H1 (cell line): Measurements from ENCODE around the gene PIP4K2C. TPM values are rescaled to one million over a fixed set of nuclear protein-coding genes. Genes with fewer than 3 reads are reported as not detected.

ENCODE experiments used
- CTCF ChIA-PET: fragments of 300-600 bp; sonication (Branson Sonifier 250); formaldehyde crosslinking; loops from one replicate; lab custom pipeline; 2021; ENCODE audit not compliant: partially characterized antibody; lab: Charles Lee
- POLR2A ChIA-PET: fragments of 300-600 bp; sonication (Branson Sonifier 250); formaldehyde crosslinking; loops from one replicate; lab custom pipeline; 2021; ENCODE audit warnings: inconsistent platforms; ENCODE audit not compliant: partially characterized antibody; lab: Charles Lee
- DNase-seq, 2 experiments: peaks; one replicate each; pipeline versions ENCODE4 v3.0.0 to v3.0.0-alpha.2; 2010 to 2022; ENCODE audit warnings: low spot score in 2 of 2, low read depth in 1 of 2, mixed read lengths in 1 of 2
- FAIRE-seq: peaks from 2 replicates; lab custom pipeline; 2011; peaks lifted over from hg19 to GRCh38; lab: Jason Lieb, UNC
- H2AFZ ChIP-seq: 2 replicates; pipeline ENCODE4 v1.8.1; 2012; ENCODE audit warnings: low read length, inconsistent platforms
- H2AK5ac ChIP-seq: 2 replicates; pipeline ENCODE4 v1.6.1; 2013; ENCODE audit warnings: low read depth, low read length
- H2BK120ac ChIP-seq: replicated peaks from 2 replicates; pipeline ENCODE3; 2013; ENCODE audit warnings: low read depth, low read length, inconsistent platforms
- H2BK12ac ChIP-seq: 2 replicates; pipeline ENCODE4 v1.6.1; 2013; ENCODE audit warnings: low read depth, low read length
- H2BK15ac ChIP-seq: 2 replicates; pipeline ENCODE4 v1.6.1; 2013; ENCODE audit warnings: low read length
- H2BK20ac ChIP-seq: 2 replicates; pipeline ENCODE4 v1.6.1; 2013; ENCODE audit warnings: low read length
- H2BK5ac ChIP-seq: 2 replicates; pipeline ENCODE4 v1.6.1; 2013; ENCODE audit warnings: low read depth, low read length
- H3K14ac ChIP-seq: 2 replicates; pipeline ENCODE4 v1.6.1; 2013; ENCODE audit warnings: inconsistent platforms; ENCODE audit not compliant: insufficient read length
- H3K18ac ChIP-seq: 2 replicates; pipeline ENCODE4 v1.6.1; 2013; ENCODE audit warnings: low read length; ENCODE audit errors: extremely low read depth
- H3K23ac ChIP-seq: 2 replicates; pipeline ENCODE4 v1.6.1; 2013; ENCODE audit warnings: inconsistent platforms; ENCODE audit not compliant: insufficient read length
- H3K23me2 ChIP-seq: 2 replicates; pipeline ENCODE4 v1.6.1; 2013; ENCODE audit warnings: low read depth, low read length
- H3K27ac ChIP-seq: 2 replicates; pipeline ENCODE4 v1.6.1; 2011; ENCODE audit warnings: low read depth, low read length, inconsistent platforms
- H3K27me3 ChIP-seq, 4 experiments: replicated peaks in 1 of 4; 1 replicate in 1 of 4; 2 replicates in 3 of 4; pipeline versions ENCODE4 v1.6.1 to v1.8.1; 2011 to 2013; ENCODE audit warnings: low read length in 3 of 4, mild to moderate bottlenecking in 3 of 4, inconsistent platforms in 2 of 4, mixed read lengths in 2 of 4, moderate library complexity in 1 of 4; ENCODE audit not compliant: control insufficient read depth in 3 of 4, insufficient read depth in 3 of 4; ENCODE audit errors: extremely low read depth in 1 of 4
- H3K36me3 ChIP-seq, 4 experiments: 2 replicates each; pipeline versions ENCODE4 v1.6.1 to v1.8.1; 2011 to 2013; ENCODE audit warnings: mild to moderate bottlenecking in 4 of 4, low read length in 3 of 4, moderate library complexity in 2 of 4, control low read depth in 1 of 4, inconsistent platforms in 1 of 4; ENCODE audit not compliant: insufficient read depth in 4 of 4, control insufficient read depth in 2 of 4
- H3K4ac ChIP-seq: replicated peaks from 2 replicates; pipeline ENCODE3; 2013; ENCODE audit warnings: low read length, low read depth, mixed read lengths, inconsistent platforms; ENCODE audit not compliant: insufficient read length
- H3K4me1 ChIP-seq, 4 experiments: replicated peaks in 1 of 4; 1 replicate in 1 of 4; 2 replicates in 3 of 4; pipeline versions ENCODE4 v1.6.1 to v1.8.1; 2011 to 2013; ENCODE audit warnings: low read length in 3 of 4, inconsistent platforms in 2 of 4, mixed read lengths in 1 of 4; ENCODE audit not compliant: insufficient read depth in 4 of 4, control insufficient read depth in 3 of 4
- H3K4me2 ChIP-seq, 2 experiments: 2 replicates each; pipeline versions ENCODE4 v1.6.1 to v1.8.1; 2011 to 2013; ENCODE audit warnings: low read depth in 2 of 2, low read length in 2 of 2, control low read depth in 1 of 2, inconsistent platforms in 1 of 2, mild to moderate bottlenecking in 1 of 2; ENCODE audit not compliant: insufficient read depth in 1 of 2
- H3K4me3 ChIP-seq, 4 experiments: fragments of 200-600, 300-600 bp in 1 of 4; sonication (generic), shearing (Covaris generic), sonication (Bioruptor Twin) in 1 of 4; 2 replicates each; pipeline versions ENCODE4 v1.5.1 to v1.8.1; 2011 to 2016; ENCODE audit warnings: low read length in 4 of 4, low read depth in 3 of 4, control low read depth in 2 of 4, inconsistent platforms in 2 of 4, mild to moderate bottlenecking in 2 of 4, mixed read lengths in 1 of 4, moderate library complexity in 1 of 4; ENCODE audit not compliant: insufficient read depth in 2 of 4; ENCODE audit errors: extremely low read depth in 1 of 4
- H3K56ac ChIP-seq: replicated peaks from 2 replicates; pipeline ENCODE3; 2013; ENCODE audit warnings: low read depth, mild to moderate bottlenecking, mixed read lengths, low read length, inconsistent platforms; ENCODE audit not compliant: insufficient read length
- H3K79me1 ChIP-seq: 2 replicates; pipeline ENCODE4 v1.6.1; 2013; ENCODE audit warnings: low read depth, low read length, control low read depth
- H3K79me2 ChIP-seq, 2 experiments: 2 replicates each; pipeline versions ENCODE4 v1.6.1 to v1.8.1; 2012 to 2013; ENCODE audit warnings: low read length in 2 of 2, mild to moderate bottlenecking in 2 of 2, inconsistent platforms in 1 of 2; ENCODE audit not compliant: insufficient read depth in 2 of 2, control insufficient read depth in 1 of 2
- H3K9ac ChIP-seq, 4 experiments: replicated peaks in 1 of 4; 1 replicate in 1 of 4; 2 replicates in 3 of 4; pipeline versions ENCODE4 v1.6.1 to v1.8.1; 2011 to 2013; ENCODE audit warnings: low read depth in 3 of 4, low read length in 3 of 4, control low read depth in 2 of 4, mild to moderate bottlenecking in 2 of 4, moderate library complexity in 2 of 4, inconsistent platforms in 1 of 4; ENCODE audit errors: extremely low read depth in 1 of 4
- H3K9me3 ChIP-seq, 2 experiments: 2 replicates each; pipeline versions ENCODE4 v1.6.1 to v1.8.1; 2012 to 2013; ENCODE audit warnings: mild to moderate bottlenecking in 2 of 2, moderate library complexity in 2 of 2, control low read depth in 1 of 2, inconsistent platforms in 1 of 2, low read depth in 1 of 2, low read length in 1 of 2, mixed read lengths in 1 of 2; ENCODE audit not compliant: insufficient read depth in 2 of 2
- H4K20me1 ChIP-seq, 2 experiments: replicated peaks in 1 of 2; 2 replicates each; pipeline versions ENCODE3 to v1.8.1; 2011 to 2013; ENCODE audit warnings: inconsistent platforms in 2 of 2, low read length in 2 of 2, mild to moderate bottlenecking in 1 of 2; ENCODE audit not compliant: insufficient read depth in 2 of 2, control insufficient read depth in 1 of 2
- H4K5ac ChIP-seq: 2 replicates; pipeline ENCODE4 v1.6.1; 2013; ENCODE audit warnings: low read length, low read depth, mixed read lengths, inconsistent platforms; ENCODE audit not compliant: insufficient read length
- H4K8ac ChIP-seq: 2 replicates; pipeline ENCODE4 v1.8.0; 2013; ENCODE audit warnings: mild to moderate bottlenecking, moderate library complexity, low read length, inconsistent platforms; ENCODE audit not compliant: insufficient read depth; ENCODE audit errors: extremely low read depth
- H4K91ac ChIP-seq: replicated peaks from 2 replicates; pipeline ENCODE3; 2013; ENCODE audit warnings: low read length, mixed read lengths, inconsistent platforms; ENCODE audit not compliant: insufficient read length
- CBX5 ChIP-seq: fragments of 300-800, 300-1000 bp; sonication (generic); IDR thresholded peaks from 2 replicates; pipeline ENCODE4 v1.7.1; 2016; ENCODE audit warnings: antibody characterized with exemption, low read length, low read depth
- EZH2 ChIP-seq: fragments of 200-600 bp; sonication (generic); IDR thresholded peaks from 2 replicates; pipeline ENCODE4 v1.7.1; 2012; ENCODE audit warnings: low read depth, mild to moderate bottlenecking, moderate library complexity, low read length, inconsistent platforms; ENCODE audit not compliant: severe bottlenecking
- FOSL1 ChIP-seq: IDR thresholded peaks from 2 replicates; pipeline ENCODE4 v1.6.1; 2011; ENCODE audit warnings: mild to moderate bottlenecking, low read depth, low read length, moderate library complexity; ENCODE audit not compliant: insufficient read depth
- GTF2F1 ChIP-seq: IDR thresholded peaks from 2 replicates; pipeline ENCODE4 v1.6.1; 2012; ENCODE audit warnings: low read depth, low read length, improper control_type of control experiment, borderline replicate concordance
- KDM4A ChIP-seq: IDR thresholded peaks from one replicate; pipeline ENCODE4 v1.7.1; 2012; ENCODE audit warnings: low read depth, mild to moderate bottlenecking, moderate library complexity, low read length, inconsistent platforms; ENCODE audit not compliant: severe bottlenecking
- PHF8 ChIP-seq: fragments of 200-600 bp; sonication (generic); conservative IDR thresholded peaks from 2 replicates; pipeline ENCODE4 v1.7.1; 2012; ENCODE audit warnings: low read depth, mild to moderate bottlenecking, inconsistent platforms, low read length, moderate library complexity
- POLR2A ChIP-seq, 2 experiments: IDR thresholded peaks; 1 replicate in 1 of 2; 2 replicates in 1 of 2; pipeline ENCODE4 v1.6.1; 2011; ENCODE audit warnings: low read depth in 2 of 2, low read length in 2 of 2, mild to moderate bottlenecking in 2 of 2; ENCODE audit errors: control extremely low read depth in 1 of 2
- RNF2 ChIP-seq: fragments of 200-900, 300-1000 bp; sonication (generic); IDR thresholded peaks from 2 replicates; pipeline ENCODE4 v1.7.1; 2016; ENCODE audit warnings: borderline replicate concordance, low read depth, mild to moderate bottlenecking, antibody characterized with exemption, low read length; ENCODE audit not compliant: poor library complexity, severe bottlenecking; ENCODE audit errors: missing control alignments
- SUZ12 ChIP-seq: fragments of 200-600 bp; sonication (generic); IDR thresholded peaks from 2 replicates; pipeline ENCODE4 v1.6.1; 2012; ENCODE audit warnings: mild to moderate bottlenecking, inconsistent platforms, low read length, moderate library complexity, mixed read lengths
- TAF1 ChIP-seq: IDR thresholded peaks from 2 replicates; pipeline ENCODE4 v1.6.1; 2011; ENCODE audit warnings: mild to moderate bottlenecking, low read depth, low read length
- WGBS, 2 experiments: shearing (Covaris generic) in 1 of 2; methylation state at CpG; one replicate each; pipeline versions ENCODE4 v1.1.6 to v1.1.7; 2013 to 2015; ENCODE audit warnings: low lambda C conversion rate in 2 of 2, mixed read lengths in 2 of 2, inconsistent platforms in 1 of 2, low coverage in 1 of 2, missing lambda C conversion rate in 1 of 2; ENCODE audit not compliant: insufficient replicate concordance in 2 of 2, insufficient coverage in 1 of 2, insufficient read length in 1 of 2; ENCODE audit errors: extremely low coverage in 1 of 2, missing lambda C conversion rate in 1 of 2; 5-methylcytosine and 5-hydroxymethylcytosine counted together
- polyA plus RNA-seq, 7 experiments: library from polyadenylated mRNA; depleted of rRNA in 3 of 7; stranded (reverse) in 5 of 7; unstranded in 2 of 7; fragments of >200 nt in 5 of 7; fragments of 200-250 nt in 2 of 7; gene quantifications; 1 replicate in 5 of 7; 2 replicates in 1 of 7; 4 replicates in 1 of 7; pipeline versions ENCODE4 v1.2.1 to v1.2.3, GENCODE V29; 2011 to 2013; ENCODE audit warnings: missing spikeins in 2 of 7, mixed read lengths in 2 of 7
- total RNA-seq: library from RNA; stranded (reverse); fragmentation: NEBNext Ultra II Directional; extraction: Animal tissue kit (Norgen Biotek cat#: 25700); gene quantifications from 2 replicates; pipeline ENCODE4 v1.2.1, GENCODE V29; 2021

The PIP4K2C gene
- total and polyA plus RNA-seq, 2 of the 8 experiments (the other 6 are each of a cell fraction or from before 2014, with no cell fraction given): 25.0 to 27.1 TPM

GRCh38 chr12:57632073-57632957 is 41.3 kb downstream of the PIP4K2C start:
- Histone ChIP-seq H3K4ac (no peak overlapping the region), H2BK15ac (no peak overlapping the region), H2BK12ac (no peak overlapping the region), H2BK5ac (no peak overlapping the region), H3K23ac (no peak overlapping the region), H3K4me1 (peaks cover 0 to 17% (median 13%) of the 10 kb centered on the region in 4 experiments; a peak in 6 of 7 replicates), H4K5ac (no peak overlapping the region), H3K9me3 (no peaks in the 10 kb centered on the region), H3K14ac (no peak overlapping the region), H3K79me1 (no peaks in the 10 kb centered on the region), H2BK120ac (no peak overlapping the region), H3K18ac (peak overlapping the region; percentile 48), H4K8ac (peak overlapping the region; percentile 64; the same call in 1 of the 2 replicates), H3K9ac (no peak overlapping the region), H3K27me3 (peaks cover 55 to 74% (median 68%) of the 10 kb centered on the region in 4 experiments), H2AK5ac (no peak overlapping the region), H3K4me3 (peak overlapping the region; percentile 43 to 83 (median 54)), H3K79me2 (no peaks in the 10 kb centered on the region), H3K27ac (no peak overlapping the region), H3K36me3 (no peaks in the 10 kb centered on the region; a peak in 1 of 8 replicates), H2AFZ (no peak overlapping the region; the same call in 1 of the 2 replicates), H3K56ac (no peak overlapping the region), H3K23me2 (peaks cover 7% of the 10 kb centered on the region; the same call in 1 of the 2 replicates), H4K20me1 (peaks cover 2 to 10% of the 10 kb centered on the region in 2 experiments), H3K4me2 (peak overlapping the region; percentile 44 to 91), H2BK20ac (no peak overlapping the region), H4K91ac (no peak overlapping the region)
- peak in 1 of 2 experiments; percentile 85 for DNase-seq
- WGBS, 2 experiments: 4% methylated on average over 26 of the region's 67 CpGs; no CpG with 5 or more reads in 1 of the 2 experiments
- POLR2A ChIA-PET: interaction anchor here (0.8 to 1.4 kb wide), 5 partner anchors 10 to 103 kb away, joined by 3 to 4 read pairs (median 4); no protein-coding TSS in a partner anchor
- FAIRE-seq: no peak
- CTCF ChIA-PET: interaction anchor here (0.6 to 9.9 kb wide), 27 partner anchors 10 to 1707 kb away, joined by 3 to 88 read pairs (median 5); partner anchors contain the start of genes ARHGEF25, OS9 and PIP4K2C
- TF ChIP-seq GTF2F1 (no peak), FOSL1 (no peak), PHF8 (no peak), KDM4A (peak; percentile 84), RNF2 (peak; percentile 37), SUZ12 (peak; percentile 92), POLR2A (IDR thresholded peaks at IDR 0.05; ENCODE audit: control extremely low read depth in 1 of 2, low read depth in 2 of 2, low read length in 2 of 2) (no peak), CBX5 (no peak), EZH2 (peak; percentile 86), TAF1 (no peak)
